ENCODE results near the gene DPP9. TPM values are rescaled to one million over a fixed set of nuclear protein-coding genes. Genes with fewer than 3 reads are reported as not detected.

DPP9 gene
- total and polyA plus RNA-seq, 2 of the 13 experiments (the other 11 are each of a cell fraction or from before 2014, with no cell fraction given) = 8.4 to 25.8 TPM

DNA sequence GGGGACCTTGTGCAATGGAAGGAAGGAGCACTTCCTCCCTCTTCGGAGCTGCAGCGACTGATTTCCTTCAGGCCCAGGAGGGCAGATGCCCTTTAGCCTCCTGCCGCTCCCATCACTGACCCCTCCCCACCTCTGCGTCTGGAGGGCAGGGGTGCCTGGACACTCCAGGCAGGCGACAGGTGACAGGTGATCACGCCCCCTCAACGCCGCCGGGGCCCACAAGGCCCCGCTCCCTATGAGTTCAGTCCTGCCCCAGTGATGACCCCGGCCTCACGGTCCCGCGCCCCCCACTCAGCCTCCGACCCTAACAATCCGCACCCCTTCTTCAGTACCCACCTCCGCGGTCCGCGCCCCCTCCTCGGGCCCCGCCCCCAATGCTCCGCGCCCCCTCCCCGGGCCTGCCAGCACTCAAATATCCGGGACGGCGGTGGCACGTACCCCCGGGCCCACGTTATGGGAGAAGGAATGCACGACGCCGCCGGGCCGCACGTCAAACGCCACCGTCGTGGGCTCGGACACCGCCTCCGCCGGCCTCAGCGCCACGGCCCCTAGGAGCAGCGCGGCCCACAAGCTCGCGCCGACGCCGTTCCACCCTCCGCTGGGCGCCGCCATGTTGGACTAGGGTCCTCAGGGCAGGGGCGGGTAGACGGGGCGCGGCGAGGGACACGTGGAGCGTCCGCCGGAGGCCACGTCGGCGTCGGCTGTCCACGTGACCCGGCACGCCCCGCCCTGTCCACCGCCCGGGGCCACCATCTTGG, 53.7 kb downstream of the DPP9 start, which contains the start of gene MYDGF (continued):
- TF ChIP-seq ZSCAN21 (CRISPR knock-in tag; IDR thresholded peaks at IDR 0.05; ENCODE audit: borderline replicate concordance) = peak; percentile 87; the same call in 1 of the 2 replicates
- TF ChIP-seq ZNF335 (CRISPR knock-in tag; IDR thresholded peaks at IDR 0.05) = peak; percentile 90
- TF ChIP-seq TAF15 (IDR thresholded peaks at IDR 0.05; ENCODE audit: low read depth, low read length, poor library complexity, severe bottlenecking) = peak; percentile 24
- TF ChIP-seq ZNF446 (CRISPR knock-in tag; IDR thresholded peaks at IDR 0.05) = peak; percentile 66; the same call in 1 of the 2 replicates
- no peak; the same call in 1 of the 2 replicates for TF ChIP-seq ARNT2 (CRISPR knock-in tag; IDR thresholded peaks at IDR 0.05; ENCODE audit: low read depth)
- no peak for TF ChIP-seq HMGA1 (CRISPR knock-in tag; conservative IDR thresholded peaks at IDR 0.05)
- no peak for TF ChIP-seq CENPX (CRISPR knock-in tag; IDR thresholded peaks at IDR 0.05)
- TF ChIP-seq ERF (CRISPR knock-in tag; IDR thresholded peaks at IDR 0.05) = peak; percentile 35; the same call in 1 of the 2 replicates
- no peak; the same call in 1 of the 2 replicates for TF ChIP-seq SRY (CRISPR knock-in tag; IDR thresholded peaks at IDR 0.05)
- no peak for TF ChIP-seq ZNF121 (CRISPR knock-in tag; IDR thresholded peaks at IDR 0.05)
- no peak for TF ChIP-seq ZNF143 (CRISPR knock-in tag; IDR thresholded peaks at IDR 0.05)
- TF ChIP-seq CERS6 (CRISPR knock-in tag; IDR thresholded peaks at IDR 0.05) = no peak
- no peak for TF ChIP-seq ZNF646 (CRISPR knock-in tag; IDR thresholded peaks at IDR 0.05)
- TF ChIP-seq ZNF546 (CRISPR knock-in tag; conservative IDR thresholded peaks at IDR 0.05) = no peak
- TF ChIP-seq ZNF780A (CRISPR knock-in tag; IDR thresholded peaks at IDR 0.05) = no peak
- TF ChIP-seq STAG1 (CRISPR knock-in tag; IDR thresholded peaks at IDR 0.05) = no peak
- no peak; the same call in 1 of the 2 replicates for TF ChIP-seq MEIS2 (CRISPR knock-in tag; IDR thresholded peaks at IDR 0.05)
- peak; percentile 95 for TF ChIP-seq RBFOX2 (IDR thresholded peaks at IDR 0.05; ENCODE audit: low read depth, low read length)
- TF ChIP-seq, protein P1, sequence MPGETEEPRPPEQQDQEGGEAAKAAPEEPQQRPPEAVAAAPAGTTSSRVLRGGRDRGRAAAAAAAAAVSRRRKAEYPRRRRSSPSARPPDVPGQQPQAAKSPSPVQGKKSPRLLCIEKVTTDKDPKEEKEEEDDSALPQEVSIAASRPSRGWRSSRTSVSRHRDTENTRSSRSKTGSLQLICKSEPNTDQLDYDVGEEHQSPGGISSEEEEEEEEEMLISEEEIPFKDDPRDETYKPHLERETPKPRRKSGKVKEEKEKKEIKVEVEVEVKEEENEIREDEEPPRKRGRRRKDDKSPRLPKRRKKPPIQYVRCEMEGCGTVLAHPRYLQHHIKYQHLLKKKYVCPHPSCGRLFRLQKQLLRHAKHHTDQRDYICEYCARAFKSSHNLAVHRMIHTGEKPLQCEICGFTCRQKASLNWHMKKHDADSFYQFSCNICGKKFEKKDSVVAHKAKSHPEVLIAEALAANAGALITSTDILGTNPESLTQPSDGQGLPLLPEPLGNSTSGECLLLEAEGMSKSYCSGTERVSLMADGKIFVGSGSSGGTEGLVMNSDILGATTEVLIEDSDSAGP (CRISPR knock-in tag; IDR thresholded peaks at IDR 0.05; ENCODE audit: borderline replicate concordance) = no peak
- TF ChIP-seq SNRNP70 (IDR thresholded peaks at IDR 0.05; ENCODE audit: low read depth, low read length) = no peak
- TF ChIP-seq SATB2 (CRISPR knock-in tag; IDR thresholded peaks at IDR 0.05) = no peak
- TF ChIP-seq POLR2A (IDR thresholded peaks at IDR 0.05; ENCODE audit: insufficient read depth in 1 of 2, low read depth in 2 of 2, low read length in 2 of 2) = peak; percentile 86 to 89
